Activated CD4-positive, alpha-beta T cell treated with anti-CD3 and anti-CD28 coated beads, Interleukin-2, Interleukin-4, amounts not matched to agents 100 ng/mL and 50 ng/mL, durations not matched to agents 16 hours and 8 hours (primary cell): ENCODE data around the gene TUBB3.
"Not testable (repeated sequence)": the region's sequence is repeated elsewhere in the genome, so short reads cannot be mapped to it uniquely, and the experiment has no call there.

Source experiments
- DNase-seq: peaks from one replicate; pipeline ENCODE4 v3.0.0-alpha.2; 2020; ENCODE audit warnings: low spot score

The TUBB3 gene

GRCh38 chr16:89902980-89903379 is 20.2 kb upstream of the TUBB3 start:
- no peak for DNase-seq

- DNase-seq, result no peak
Measured at GRCh38 chr16:89903908-89904515, 19.1 kb upstream of the TUBB3 start.

DNA sequence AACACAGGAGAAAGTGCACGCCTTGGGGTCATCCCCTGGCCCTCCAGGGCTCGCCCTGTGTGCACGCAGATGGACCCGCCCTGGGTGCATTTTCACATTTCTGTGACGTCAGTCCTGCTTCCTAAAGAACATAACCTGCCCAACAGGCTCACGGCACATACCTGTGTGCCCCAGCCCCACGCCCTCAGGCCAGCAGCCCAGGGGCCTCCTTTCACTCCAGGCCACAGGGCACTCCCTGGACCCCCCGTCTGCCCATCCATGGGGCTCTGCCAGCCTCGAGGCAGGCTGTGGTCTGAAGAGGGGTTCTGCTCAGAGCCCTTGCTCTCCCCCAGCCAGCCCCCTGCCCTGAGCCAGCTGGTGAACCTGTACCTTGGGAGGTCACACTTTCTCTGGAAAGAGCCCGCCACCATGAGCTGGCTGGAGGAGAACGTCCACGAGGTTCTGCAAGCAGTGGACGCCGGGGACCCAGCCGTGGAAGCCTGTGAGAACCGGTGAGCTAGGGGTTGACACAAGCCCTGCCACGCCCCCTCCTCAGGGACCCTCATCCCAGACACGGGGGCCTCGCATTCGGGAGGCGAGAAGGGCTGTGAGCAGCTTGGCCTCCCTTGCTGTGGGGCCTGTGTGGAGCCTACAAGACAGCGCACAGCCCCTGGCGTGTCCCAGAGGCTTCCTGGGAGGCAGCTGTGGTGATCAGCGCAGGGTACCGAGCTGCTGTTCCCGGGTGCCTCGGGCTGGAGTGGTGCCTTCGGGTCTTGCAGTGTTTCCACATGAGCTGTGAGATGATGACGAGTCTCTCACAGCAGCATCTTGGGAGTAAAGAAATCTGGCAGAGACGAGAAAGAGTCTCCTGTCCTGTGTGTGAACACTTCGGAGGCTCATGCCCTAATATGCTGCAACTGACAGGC is 18.3 kb upstream of the TUBB3 start:
- DNase-seq, result no peak

GRCh38 chr16:89905511-89906139 is 17.5 kb upstream of the TUBB3 start:
- DNase-seq, result no peak

DNA sequence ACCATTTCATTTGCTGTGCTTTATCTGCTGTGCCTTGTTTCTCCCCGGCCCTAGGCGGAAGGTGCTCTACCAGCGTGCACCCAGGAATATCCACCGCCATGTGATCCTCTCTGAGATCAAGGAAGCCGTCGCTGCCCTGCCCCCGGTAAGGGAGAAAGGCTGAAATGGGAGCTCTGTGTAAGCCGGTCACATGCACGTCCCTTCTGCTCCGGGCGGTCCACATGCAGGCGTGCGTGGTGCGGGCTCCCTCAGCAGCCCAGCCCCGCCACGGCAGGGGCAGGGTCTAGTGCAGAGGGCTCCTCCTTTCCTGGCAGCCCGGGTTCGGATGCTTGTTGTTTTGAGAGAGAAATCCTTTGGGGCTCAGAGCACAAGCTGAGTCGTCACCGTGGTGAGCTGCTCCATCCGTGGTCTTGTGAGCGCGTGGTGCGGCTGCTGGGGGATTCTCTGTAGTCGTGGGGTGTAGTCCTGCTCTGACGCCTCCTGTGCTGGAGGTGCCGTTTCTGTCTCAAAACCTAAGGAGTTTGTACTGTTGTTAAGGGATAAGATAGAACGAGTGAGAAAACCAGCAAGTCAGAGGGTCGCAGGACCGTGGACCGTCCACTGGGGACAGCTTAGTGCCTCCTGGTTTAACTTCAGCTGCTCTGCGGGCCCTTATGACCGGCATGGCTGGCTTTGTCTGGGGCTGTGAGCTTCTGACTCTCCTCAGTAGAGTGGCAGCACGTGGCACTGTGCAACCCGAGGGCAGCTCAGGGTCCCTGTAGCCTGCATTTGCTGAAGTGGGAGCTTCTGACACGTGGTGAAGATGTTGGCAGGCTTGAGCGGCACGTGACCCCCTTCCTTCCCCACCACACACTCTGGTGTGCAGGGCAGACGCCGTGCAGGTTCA is 16.8 kb upstream of the TUBB3 start:
- DNase-seq, result no peak

DNA sequence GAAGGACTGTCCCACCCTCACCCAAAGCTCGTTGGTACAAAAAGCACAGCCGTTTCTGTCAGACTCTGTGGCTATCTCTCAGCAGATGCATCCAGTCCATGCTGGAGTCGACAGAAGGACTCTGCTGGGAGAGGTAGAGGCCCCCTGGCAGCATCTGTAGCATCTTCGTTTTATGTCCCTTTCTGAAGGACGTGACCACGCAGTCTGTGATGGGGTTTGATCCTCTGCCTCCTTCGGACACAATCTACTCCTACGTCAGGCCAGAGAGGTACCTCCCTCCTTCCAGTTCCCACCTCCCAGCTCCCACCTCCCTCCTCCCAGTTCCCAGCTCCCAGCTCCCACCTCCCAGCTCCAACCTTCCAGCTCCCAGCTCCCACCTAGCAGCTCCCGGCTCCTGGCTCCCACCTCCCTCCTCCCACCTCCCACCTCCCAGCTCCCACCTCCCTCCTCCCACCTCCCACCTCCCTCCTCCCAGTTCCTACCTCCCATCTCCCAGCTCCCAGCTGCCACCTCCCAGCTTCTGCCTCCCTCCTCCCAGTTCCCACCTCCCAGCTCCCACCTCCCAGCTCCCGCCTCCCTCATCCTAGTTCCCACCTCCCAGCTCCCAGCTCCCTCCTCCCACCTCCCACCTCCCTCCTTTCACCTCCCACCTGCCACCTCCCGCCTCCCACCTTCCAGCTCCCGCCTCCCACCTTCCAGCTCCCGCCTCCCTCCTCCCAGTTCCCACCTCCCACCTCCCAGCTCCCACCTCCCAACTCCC is 15.9 kb upstream of the TUBB3 start:
- DNase-seq, result no peak

GRCh38 chr16:89908236-89908635 is 14.9 kb upstream of the TUBB3 start:
- DNase-seq, result no peak

GRCh38 chr16:89909777-89910716 is 13.1 kb upstream of the TUBB3 start:
- DNase-seq, result peak; percentile 64

- no peak for DNase-seq
Measured at GRCh38 chr16:89910717-89911354, 12.3 kb upstream of the TUBB3 start.

GRCh38 chr16:89911375-89911774 is 11.8 kb upstream of the TUBB3 start:
- DNase-seq, result no peak

DNA sequence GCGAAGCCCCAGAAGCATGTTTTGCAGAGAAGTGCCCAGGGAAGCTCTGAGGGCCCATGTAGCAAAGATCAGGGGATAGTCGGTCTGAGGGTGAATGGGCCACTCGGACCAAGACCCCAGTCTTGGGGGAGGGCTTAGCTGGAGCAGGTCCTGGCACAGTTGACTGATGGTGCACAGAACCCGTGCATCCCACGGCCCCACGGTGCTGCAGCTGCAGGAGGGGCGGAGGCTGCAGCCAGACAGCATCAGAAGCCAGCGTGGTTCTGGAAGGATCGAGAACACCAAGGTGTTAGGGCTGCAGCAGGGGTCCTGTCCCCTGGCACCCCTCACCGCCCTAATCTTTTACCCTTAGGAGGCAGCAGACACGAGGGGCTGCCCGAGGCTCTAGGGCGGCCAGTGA is 11.0 kb upstream of the TUBB3 start:
- DNase-seq, result no peak

DNA sequence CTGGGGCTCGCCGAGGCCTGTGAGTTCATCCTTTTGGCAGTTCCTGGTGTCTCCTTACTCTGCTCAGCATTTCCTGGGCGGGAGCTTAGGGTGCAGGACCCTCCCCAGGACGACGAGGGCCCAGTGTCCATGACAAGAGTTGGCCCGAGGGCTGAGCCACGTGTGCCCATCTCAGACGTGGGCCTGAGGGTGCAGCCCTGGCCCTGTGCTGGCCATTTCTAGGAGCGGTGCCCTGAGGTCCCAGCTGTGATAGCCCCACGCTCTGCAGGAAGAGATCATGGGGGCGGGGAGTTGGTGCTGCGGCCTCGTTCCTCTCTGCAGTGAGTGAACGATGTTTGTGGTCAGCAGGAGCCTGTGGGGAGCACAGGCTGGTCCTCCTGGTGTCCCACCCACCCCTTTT is 10.5 kb upstream of the TUBB3 start:
- DNase-seq, result no peak

DNA sequence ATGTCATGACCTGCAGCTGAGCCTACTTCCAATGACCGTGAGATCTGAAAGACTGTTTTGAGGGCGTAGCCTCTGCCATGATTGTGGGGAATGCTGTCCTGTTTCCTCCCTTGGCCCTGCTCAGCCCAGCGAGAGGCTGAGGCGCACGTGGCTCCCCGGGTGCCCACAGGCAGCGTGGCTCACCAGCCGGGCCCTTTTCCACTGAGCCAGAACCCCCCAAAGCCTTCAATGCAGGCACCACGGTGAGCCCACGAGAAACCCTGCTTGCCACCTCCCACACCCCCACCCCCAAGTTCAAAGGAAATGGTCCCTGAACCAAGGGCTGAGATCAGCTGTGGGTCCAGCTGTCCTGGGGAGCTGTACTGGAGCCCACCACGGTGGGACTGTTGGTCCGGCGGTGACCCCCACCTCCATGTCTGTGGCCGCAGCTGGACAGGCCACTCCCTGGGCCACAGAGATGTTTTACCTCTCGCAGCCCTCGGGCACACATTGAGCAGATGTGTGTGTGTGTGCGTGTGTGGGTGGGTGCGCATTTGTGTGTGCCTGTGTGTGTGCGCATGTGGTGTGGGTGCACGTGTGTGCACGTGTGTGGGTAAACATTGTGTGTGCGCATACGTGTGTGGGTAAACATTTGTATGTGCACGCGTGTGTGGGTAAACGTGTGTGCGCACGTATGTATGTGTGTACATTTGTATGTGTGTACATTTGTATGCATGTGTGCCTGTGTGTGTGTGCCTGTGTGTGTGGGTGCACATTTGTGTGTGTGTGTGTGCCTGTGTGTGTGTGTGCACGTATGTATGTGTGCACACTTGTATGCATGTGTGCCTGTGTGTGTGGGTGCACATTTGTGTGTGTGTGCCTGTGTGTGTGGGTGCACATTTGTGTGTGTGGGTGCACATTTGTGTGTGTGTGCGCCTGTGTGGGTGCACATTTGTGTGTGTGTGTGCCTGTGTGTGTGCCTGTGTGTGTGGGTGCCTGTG is 9.4 kb upstream of the TUBB3 start:
- no peak for DNase-seq

GRCh38 chr16:89914642-89915285 is 8.4 kb upstream of the TUBB3 start:
- DNase-seq, result not testable (repeated sequence)

- no peak for DNase-seq
Measured at GRCh38 chr16:89915303-89916232, 7.6 kb upstream of the TUBB3 start.

DNA sequence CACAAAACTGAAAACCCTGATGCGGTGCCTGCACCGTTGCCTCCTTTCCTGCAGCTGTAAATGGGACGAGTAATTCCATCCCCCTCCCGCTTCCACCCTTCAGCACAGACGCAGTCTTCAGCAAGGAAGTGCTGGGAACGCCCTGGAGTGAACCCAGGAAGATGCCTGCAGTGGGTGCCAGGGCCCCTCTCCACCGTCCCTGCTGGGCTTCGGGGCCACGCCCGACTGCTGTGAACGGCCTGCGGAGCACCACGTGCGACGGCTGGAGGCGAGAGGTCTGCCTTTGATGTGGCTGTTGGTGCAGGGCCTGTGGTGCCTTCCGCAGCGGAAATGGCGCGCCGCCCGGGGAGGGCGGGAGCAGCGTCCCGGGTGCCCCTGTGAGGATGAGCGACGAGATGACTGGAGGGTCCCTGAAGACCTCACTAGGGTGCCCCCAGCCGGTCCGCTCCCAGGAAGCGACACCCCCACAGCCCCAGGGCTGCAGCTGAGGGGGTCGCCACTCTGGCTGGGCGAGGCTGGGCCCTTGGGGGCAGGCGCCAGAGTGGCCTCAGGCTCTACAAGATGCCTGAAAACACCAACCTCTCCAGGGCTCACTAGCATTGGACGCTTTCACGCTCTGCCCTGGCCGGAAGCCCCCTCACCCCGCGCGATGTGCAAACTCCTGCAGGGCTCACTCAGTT is 5.2 kb upstream of the TUBB3 start:
- DNase-seq, result peak; percentile 92
